B cell (primary cell): ENCODE results near the gene MRM2. TPM values are rescaled to one million over a fixed set of nuclear protein-coding genes. Genes with fewer than 3 reads are reported as not detected.
A peak's percentile ranks its signal among the peaks of the same experiment; 100 is the strongest.

ENCODE experiments used
- ATAC-seq: fragments of 200-7000 bp; cut with Tn5 transposase; one replicate; pipeline ENCODE4 v1.10.0; 2021; ENCODE audit warnings: low read depth, mild to moderate bottlenecking, moderate number of reproducible peaks, moderate library complexity
- CTCF ChIA-PET: fragments of 350-600 bp; sonication (Branson Sonifier 250); formaldehyde crosslinking; loops from one replicate; lab custom pipeline; 2021; ENCODE audit warnings: antibody characterized with exemption, inconsistent platforms; lab: Charles Lee
- POLR2A ChIA-PET: fragments of 350-600 bp; sonication (Branson Sonifier 250); formaldehyde crosslinking; loops from one replicate; lab custom pipeline; 2021; ENCODE audit warnings: antibody characterized with exemption; lab: Charles Lee
- DNase-seq: peaks from one replicate; pipeline ENCODE4 v3.0.0; 2013
- H2AFZ ChIP-seq: 2 replicates; pipeline ENCODE4 v1.6.1; 2012; ENCODE audit warnings: mild to moderate bottlenecking, low read depth, low read length; ENCODE audit not compliant: insufficient read depth, poor library complexity, severe bottlenecking
- H3K27ac ChIP-seq, 2 donors: 1 replicate in 1 of 2; 2 replicates in 1 of 2; pipeline ENCODE4 v1.5.1; 2012 to 2013; ENCODE audit warnings: low read length in 2 of 2, mild to moderate bottlenecking in 2 of 2, moderate library complexity in 1 of 2
- H3K27me3 ChIP-seq, 4 experiments: fragments of 200-600 bp in 1 of 4; sonication (generic) in 1 of 4; replicated peaks in 1 of 4; 1 replicate in 2 of 4; 2 replicates in 2 of 4; pipeline versions ENCODE4 v1.6.1 to v1.7.0; 2013 to 2016; ENCODE audit warnings: low read length in 3 of 4, mild to moderate bottlenecking in 2 of 4, mixed read lengths in 1 of 4, moderate library complexity in 1 of 4; ENCODE audit not compliant: insufficient read depth in 4 of 4, control insufficient read depth in 3 of 4; ENCODE audit errors: control extremely low read depth in 1 of 4
- H3K36me3 ChIP-seq, 2 experiments: replicated peaks in 1 of 2; 1 replicate in 1 of 2; 2 replicates in 1 of 2; pipeline versions ENCODE4 v1.6.1 to v1.7.1; 2013; ENCODE audit warnings: low read length in 1 of 2; ENCODE audit not compliant: insufficient read depth in 2 of 2, control insufficient read depth in 1 of 2; ENCODE audit errors: control extremely low read depth in 1 of 2, extremely low read depth in 1 of 2
- H3K4me1 ChIP-seq, 2 donors: fragments of 200-600 bp in 1 of 2; sonication (generic) in 1 of 2; 1 replicate in 1 of 2; 2 replicates in 1 of 2; pipeline versions ENCODE4 v1.5.1 to v1.6.1; 2013 to 2017; ENCODE audit warnings: low read length in 2 of 2; ENCODE audit not compliant: control insufficient read depth in 2 of 2, insufficient read depth in 2 of 2
- H3K4me2 ChIP-seq: replicated peaks from 2 replicates; pipeline ENCODE3; 2012; ENCODE audit warnings: mild to moderate bottlenecking, low read depth, low read length; ENCODE audit not compliant: poor library complexity, severe bottlenecking
- H3K4me3 ChIP-seq, 5 experiments: fragments of 200-600 bp in 1 of 5; sonication (generic) in 1 of 5; 1 replicate in 3 of 5; 2 replicates in 2 of 5; pipeline versions ENCODE4 v1.5.1 to v1.7.0; 2011 to 2016; ENCODE audit warnings: low read length in 4 of 5, mild to moderate bottlenecking in 4 of 5, low read depth in 2 of 5, control low read depth in 1 of 5, moderate library complexity in 1 of 5; ENCODE audit not compliant: insufficient read depth in 1 of 5; ENCODE audit errors: control extremely low read depth in 1 of 5, extremely low read depth in 1 of 5
- H3K79me2 ChIP-seq: fragments of 200-600 bp; sonication (generic); one replicate; pipeline ENCODE4 v1.6.0; 2016; ENCODE audit warnings: low read length; ENCODE audit not compliant: control insufficient read depth, insufficient read depth
- H3K9ac ChIP-seq: fragments of 200-600 bp; sonication (generic); 2 replicates; pipeline ENCODE4 v1.6.1; 2017; ENCODE audit warnings: mild to moderate bottlenecking, low read length, moderate library complexity
- H3K9me3 ChIP-seq, 3 donors: one replicate each; pipeline versions ENCODE4 v1.6.1 to v1.7.1; 2013; ENCODE audit warnings: low read length in 2 of 3; ENCODE audit not compliant: control insufficient read depth in 2 of 3, insufficient read depth in 1 of 3; ENCODE audit errors: control extremely low read depth in 1 of 3
- H4K20me1 ChIP-seq: 2 replicates; pipeline ENCODE4 v1.6.0; 2012; ENCODE audit warnings: mild to moderate bottlenecking, low read length; ENCODE audit not compliant: insufficient read depth, control insufficient read depth, poor library complexity, severe bottlenecking
- H3K27ac Mint-ChIP-seq: one replicate; pipeline ENCODE4 v1.8.0; 2021; ENCODE audit warnings: mixed read lengths
- H3K27me3 Mint-ChIP-seq: one replicate; pipeline ENCODE4 v1.8.0; 2021; ENCODE audit warnings: mixed read lengths
- H3K4me1 Mint-ChIP-seq: one replicate; pipeline ENCODE4 v1.8.0; 2021; ENCODE audit warnings: mixed read lengths
- H3K4me3 Mint-ChIP-seq: one replicate; pipeline ENCODE4 v1.8.0; 2021; ENCODE audit warnings: mixed read lengths
- H3K9me3 Mint-ChIP-seq: one replicate; pipeline ENCODE4 v1.8.0; 2022; ENCODE audit warnings: mixed read lengths; ENCODE audit not compliant: insufficient read depth
- CTCF ChIP-seq: fragments of 200-600 bp; IDR thresholded peaks from one replicate; pipeline ENCODE4 v1.8.0; 2022; ENCODE audit warnings: antibody characterized with exemption, mild to moderate bottlenecking
- EZH2 ChIP-seq: IDR thresholded peaks from 2 replicates; pipeline ENCODE4 v1.6.1; 2012; ENCODE audit warnings: borderline replicate concordance, low read depth, mild to moderate bottlenecking, moderate library complexity, low read length; ENCODE audit not compliant: insufficient read depth, poor library complexity, severe bottlenecking
- WGBS: methylation state at CpG from one replicate; pipeline ENCODE4 v1.1.5; 2013; ENCODE audit warnings: missing lambda C conversion rate; ENCODE audit not compliant: insufficient coverage; 5-methylcytosine and 5-hydroxymethylcytosine counted together
- intact Hi-C: fragments of 100-400 bp; cut with micrococcal nuclease; formaldehyde crosslinking; loops from one replicate; pipeline ENCODE4 v1.10.0; 2022
- polyA plus RNA-seq: library from polyadenylated mRNA; depleted of rRNA; stranded (reverse); fragments of >200 nt; gene quantifications from 2 replicates; pipeline ENCODE4 v1.2.3, GENCODE V29; 2012
- total RNA-seq, 2 donors: library from RNA; stranded (reverse); fragments of 120-200 nt in 1 of 2; gene quantifications; 1 replicate in 1 of 2; 2 replicates in 1 of 2; pipeline versions ENCODE4 v1.2.3 to v1.2.4, GENCODE V29; 2013 to 2022

The MRM2 gene
- total and polyA plus RNA-seq, 2 donors (not counting 1 experiment from before 2014, with no cell fraction given) = 9.2 to 29.0 TPM

GRCh38 chr7:2253525-2254244, 11.7 kb upstream of the MRM2 start:
- Histone ChIP-seq H3K4me3 (no peak overlapping the region), H3K36me3 (peaks cover 0 to 52% of the 10 kb centered on the region in 2 experiments), H3K4me2 (no peak overlapping the region), H3K9me3 (peaks cover 0 to 4% (median 0%) of the 10 kb centered on the region in 3 donors), H3K9ac (no peak overlapping the region), H3K27ac (no peak overlapping the region), H3K79me2 (peaks cover 14% of the 10 kb centered on the region), H3K4me1 (peaks cover 12 to 26% of the 10 kb centered on the region in 2 donors), H4K20me1 (peaks cover 31% of the 10 kb centered on the region), H2AFZ (no peak overlapping the region), H3K27me3 (no peaks in the 10 kb centered on the region)
- H3K9me3 Mint-ChIP-seq = no peaks in the 10 kb centered on the region
- DNase-seq = no peak
- no peak overlapping the region for H3K27ac Mint-ChIP-seq
- no peaks in the 10 kb centered on the region for H3K27me3 Mint-ChIP-seq
- ATAC-seq = no peak
- H3K4me3 Mint-ChIP-seq = no peak overlapping the region
- POLR2A ChIA-PET = no interaction called here
- CTCF ChIA-PET = interaction anchor here (1.6 kb wide), 1 partner anchor 94 kb away, joined by 4 read pairs; no protein-coding TSS in a partner anchor
- intact Hi-C loops = no loop called here
- WGBS = 96% methylated on average over 32 of the region's 32 CpGs
- TF ChIP-seq CTCF (no peak), EZH2 (no peak)
- peaks cover 29% of the 10 kb centered on the region for H3K4me1 Mint-ChIP-seq

GRCh38 chr7:2253021-2253420, 11.0 kb upstream of the MRM2 start:
- TF ChIP-seq EZH2 (no peak), CTCF (no peak)
- ChIA-PET POLR2A (no interaction called here), CTCF (interaction anchor here (1.6 to 2.2 kb wide), 2 partner anchors 11 to 95 kb away, joined by 4 to 6 read pairs; partner anchors contain the start of genes MRM2 and NUDT1)
- 98% methylated on average over 9 of the region's 9 CpGs for WGBS
- no peak overlapping the region for H3K4me3 ChIP-seq
- H3K4me1 ChIP-seq = peaks cover 13 to 28% of the 10 kb centered on the region in 2 donors
- Mint-ChIP-seq H3K27me3 (no peaks in the 10 kb centered on the region), H3K27ac (no peak overlapping the region), H3K4me1 (peaks cover 31% of the 10 kb centered on the region), H3K4me3 (no peak overlapping the region), H3K9me3 (no peaks in the 10 kb centered on the region)
- no peaks in the 10 kb centered on the region for H3K27me3 ChIP-seq
- peaks cover 26% of the 10 kb centered on the region for H4K20me1 ChIP-seq
- no peak for DNase-seq
- H3K79me2 ChIP-seq = peaks cover 8% of the 10 kb centered on the region
- peaks cover 0 to 4% (median 0%) of the 10 kb centered on the region in 3 donors for H3K9me3 ChIP-seq
- peaks cover 0 to 47% of the 10 kb centered on the region in 2 experiments for H3K36me3 ChIP-seq
- peak overlapping the region in 1 of 2 donors; percentile 49 for H3K27ac ChIP-seq
- no peak overlapping the region for H2AFZ ChIP-seq
- no peak overlapping the region for H3K4me2 ChIP-seq
- H3K9ac ChIP-seq = no peak overlapping the region
- ATAC-seq = no peak
- intact Hi-C loops = no loop called here
